Psoas muscle (tissue), 8 donors: Measurements from ENCODE around the gene SYNDIG1. TPM values are rescaled to one million over a fixed set of nuclear protein-coding genes. Genes with fewer than 3 reads are reported as not detected.

Experiments
- ATAC-seq, 4 donors: fragments of 200-7000 bp; cut with Tn5 transposase; one replicate each; pipeline ENCODE4 v1.9.1; 2020; ENCODE audit warnings: moderate library complexity in 3 of 4, mild to moderate bottlenecking in 2 of 4
- DNase-seq, 2 donors: peaks; one replicate each; pipeline ENCODE4 v3.0.0-alpha.2; 2020
- H3K27ac ChIP-seq: fragments of 200-600 bp; one replicate; pipeline ENCODE4 v1.8.0; 2022
- H3K27me3 ChIP-seq, 3 donors: fragments of 200-600 bp in 1 of 3; one replicate each; pipeline versions ENCODE4 v1.6.1 to v1.8.0; 2013 to 2022; ENCODE audit warnings: low read length in 2 of 3, mild to moderate bottlenecking in 2 of 3, moderate library complexity in 1 of 3; ENCODE audit not compliant: insufficient read depth in 3 of 3
- H3K36me3 ChIP-seq, 2 donors: fragments of 200-600 bp in 1 of 2; one replicate each; pipeline versions ENCODE4 v1.6.1 to v1.8.0; 2013 to 2022; ENCODE audit warnings: low read depth in 1 of 2, mild to moderate bottlenecking in 1 of 2, moderate library complexity in 1 of 2; ENCODE audit not compliant: insufficient read depth in 1 of 2
- H3K4me1 ChIP-seq: fragments of 200-600 bp; one replicate; pipeline ENCODE4 v1.8.0; 2022
- H3K4me3 ChIP-seq: fragments of 200-600 bp; one replicate; pipeline ENCODE4 v1.8.0; 2022; ENCODE audit warnings: mild to moderate bottlenecking
- H3K9me3 ChIP-seq: fragments of 200-600 bp; one replicate; pipeline ENCODE4 v1.8.0; 2022
- CTCF ChIP-seq: fragments of 200-600 bp; IDR thresholded peaks from one replicate; pipeline ENCODE4 v1.8.0; 2022; ENCODE audit warnings: antibody characterized with exemption
- WGBS, 3 donors: extraction: QIAGEN DNeasy Blood & Tissue Kit; methylation state at CpG; one replicate each; pipeline versions ENCODE4 v1.1.6 to v1.1.7; 2013; 5-methylcytosine and 5-hydroxymethylcytosine counted together
- intact Hi-C, 2 donors: fragments of 100-400 bp; cut with DNase I; formaldehyde crosslinking; loops; one replicate each; pipeline versions ENCODE4 v1.11.0 to v1.14.2; 2022
- polyA plus RNA-seq, 3 donors: library from polyadenylated mRNA; stranded (reverse); fragments of 200-250 nt; gene quantifications; one replicate each; pipeline ENCODE4 v1.2.3, GENCODE V29; 2013
- total RNA-seq, 4 donors: library from RNA; stranded (reverse); fragmentation: NEBNext Ultra II Directional in 2 of 4; extraction: Animal tissue kit (Norgen Biotek cat#: 25700) in 2 of 4; gene quantifications; one replicate each; pipeline versions ENCODE4 v1.2.1 to v1.2.4, GENCODE V29; 2021 to 2023
- donor health status: healthy with polysubstance abuse.
- donor health status: DM: no; HTN: no; CAD: no; lungs with moderate emphysema.
- donor health status: Bipolar disorder and iron deficiency.
- donor health status: healthy.
- donor health status: DM: yes; HTN: yes; CAD: no.
- donor health status: DM: no; HTN: no; CAD: no.
- donor health status: DM: no; HTN: no; CAD: no.
- donor health status: DM: yes; HTN: yes; CAD: no.

SYNDIG1 gene
- total and polyA plus RNA-seq, 7 donors: 0.03 to 0.10 TPM; not detected in 5

DNA sequence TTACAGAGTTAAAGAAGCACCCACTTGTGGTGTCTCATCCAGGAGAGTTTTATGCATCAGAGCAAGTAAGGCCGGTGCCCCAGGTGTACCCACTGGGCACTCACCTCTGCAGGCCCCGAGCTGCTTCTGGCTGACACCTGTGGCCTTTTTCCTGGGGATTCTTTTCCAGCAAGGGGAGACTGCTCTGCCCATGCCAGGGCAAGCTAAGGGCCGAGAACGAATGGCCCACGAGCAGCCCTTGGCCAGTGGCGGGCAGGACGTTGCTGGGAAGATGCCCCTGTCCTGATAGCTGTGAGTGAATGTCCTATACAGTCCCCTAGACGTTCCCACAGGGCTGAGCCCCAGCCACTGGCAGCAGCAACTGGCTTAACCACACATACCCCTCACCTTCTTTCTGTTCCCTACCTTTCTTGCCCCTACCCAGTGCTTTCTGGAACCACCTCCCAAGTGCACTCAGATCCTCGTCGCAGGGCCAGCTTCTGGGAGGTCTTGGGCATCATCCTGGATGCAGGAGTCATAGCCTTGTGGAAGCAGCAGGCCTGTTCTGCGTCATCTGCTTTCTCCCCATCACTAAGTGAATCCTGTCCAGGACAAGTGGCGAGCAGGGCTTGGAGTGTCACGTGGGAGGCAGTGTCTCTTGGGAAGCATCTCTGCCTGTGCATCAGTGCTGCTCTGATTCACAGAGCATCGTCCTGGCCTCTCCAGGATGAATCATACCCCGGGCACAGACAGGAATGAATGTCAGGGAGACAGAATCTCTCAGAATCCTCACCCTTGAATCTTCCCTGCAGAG, 32.5 kb downstream of the SYNDIG1 start:
- Histone ChIP-seq H3K27ac (no peak overlapping the region), H3K27me3 (no peaks in the 10 kb centered on the region), H3K4me1 (no peaks in the 10 kb centered on the region), H3K4me3 (no peak overlapping the region), H3K36me3 (no peaks in the 10 kb centered on the region), H3K9me3 (no peaks in the 10 kb centered on the region)
- WGBS, 3 donors: 59 to 76% (median 65%) methylated on average over 15 of the region's 15 CpGs
- DNase-seq (peak in 1 of 2 donors; percentile 59), ATAC-seq (peak in 1 of 4 donors; percentile 46)
- intact Hi-C loops: no loop called here
- TF ChIP-seq CTCF: no peak

GRCh38 chr20:24502661-24503060, 33.2 kb downstream of the SYNDIG1 start:
- Histone ChIP-seq H3K4me3 (no peak overlapping the region), H3K27ac (no peak overlapping the region), H3K9me3 (no peaks in the 10 kb centered on the region), H3K4me1 (no peaks in the 10 kb centered on the region), H3K36me3 (no peaks in the 10 kb centered on the region), H3K27me3 (no peaks in the 10 kb centered on the region)
- no peak for TF ChIP-seq CTCF
- ATAC-seq (no peak), DNase-seq (no peak)
- intact Hi-C loops: no loop called here
- WGBS, 3 donors: 87 to 90% (median 89%) methylated on average over 5 of the region's 5 CpGs

GRCh38 chr20:24503352-24503931, 34.0 kb downstream of the SYNDIG1 start:
- Histone ChIP-seq H3K27ac (no peak overlapping the region), H3K4me1 (no peaks in the 10 kb centered on the region), H3K9me3 (no peaks in the 10 kb centered on the region), H3K4me3 (no peak overlapping the region), H3K36me3 (no peaks in the 10 kb centered on the region), H3K27me3 (no peaks in the 10 kb centered on the region)
- intact Hi-C loops: no loop called here
- no peak for TF ChIP-seq CTCF
- DNase-seq (no peak), ATAC-seq (peak in 2 of 4 donors; percentile 64 to 72)
- WGBS, 3 donors: 58 to 70% (median 64%) methylated on average over 9 of the region's 9 CpGs

- Histone ChIP-seq H3K9me3 (no peaks in the 10 kb centered on the region), H3K4me3 (no peak overlapping the region), H3K27ac (no peak overlapping the region), H3K27me3 (no peaks in the 10 kb centered on the region), H3K4me1 (no peaks in the 10 kb centered on the region), H3K36me3 (no peaks in the 10 kb centered on the region)
- 91 to 93% (median 93%) methylated on average over 21 of the region's 21 CpGs for WGBS, 3 donors
- DNase-seq (no peak), ATAC-seq (no peak)
- no peak for TF ChIP-seq CTCF
- intact Hi-C loops: no loop called here
Measured at GRCh38 chr20:24504331-24505285, 35.2 kb downstream of the SYNDIG1 start.
